Epithelial cell of esophagus (primary cell): Measurements from ENCODE around the gene LCN10.
"Not testable (repeated sequence)": the region's sequence is repeated elsewhere in the genome, so short reads cannot be mapped to it uniquely, and the experiment has no call there.

ENCODE experiments used
- DNase-seq: peaks from one replicate; pipeline ENCODE4 v3.0.0; 2010; ENCODE audit warnings: low read depth
- H3K4me3 ChIP-seq: 2 replicates; pipeline ENCODE4 v1.5.1; 2011; ENCODE audit warnings: mild to moderate bottlenecking, low read length, control low read depth
- CTCF ChIP-seq: IDR thresholded peaks from 2 replicates; pipeline ENCODE4 v1.5.1; 2011; ENCODE audit warnings: low read depth, mild to moderate bottlenecking, low read length, control low read depth, inconsistent platforms; ENCODE audit not compliant: insufficient read depth; ENCODE audit errors: missing control alignments

Gene LCN10

GRCh38 chr9:136710543-136710942 lies 32.2 kb downstream of the LCN10 start:
- H3K4me3 ChIP-seq: no peak overlapping the region
- no peak for DNase-seq
- no peak for TF ChIP-seq CTCF

- H3K4me3 ChIP-seq: no peak overlapping the region
- no peak for DNase-seq
- no peak for TF ChIP-seq CTCF
Measured at GRCh38 chr9:136709454-136710109, 33.2 kb downstream of the LCN10 start.

GRCh38 chr9:136707849-136708517 lies 34.8 kb downstream of the LCN10 start:
- no peak overlapping the region for H3K4me3 ChIP-seq
- no peak for TF ChIP-seq CTCF
- no peak for DNase-seq

- TF ChIP-seq CTCF: no peak
- H3K4me3 ChIP-seq: no peak overlapping the region
Measured at GRCh38 chr9:136707011-136707410, 35.7 kb downstream of the LCN10 start.

GRCh38 chr9:136705564-136705963 lies 37.2 kb downstream of the LCN10 start:
- DNase-seq: no peak
- no peak for TF ChIP-seq CTCF
- no peak overlapping the region for H3K4me3 ChIP-seq

More at GRCh38 chr9:136707011-136707410, 35.7 kb downstream of the LCN10 start:
- no peak for DNase-seq

- H3K4me3 ChIP-seq, DNase-seq: not testable (repeated sequence)
Measured at GRCh38 chr9:136704741-136705140, 38.0 kb downstream of the LCN10 start.

GRCh38 chr9:136703276-136703860 lies 39.4 kb downstream of the LCN10 start:
- H3K4me3 ChIP-seq: no peak overlapping the region
- DNase-seq: no peak
- no peak for TF ChIP-seq CTCF
